Neutrophil (primary cell): Measurements from ENCODE around the gene CEACAM18.

Experiments
- H3K27ac ChIP-seq: fragments of 200-600 bp; sonication (generic); 2 replicates; pipeline ENCODE4 v1.5.1; 2016; ENCODE audit warnings: mild to moderate bottlenecking, moderate library complexity
- H3K27me3 ChIP-seq: fragments of 200-600 bp; sonication (generic); 2 replicates; pipeline ENCODE4 v1.6.0; 2016; ENCODE audit warnings: mild to moderate bottlenecking
- H3K36me3 ChIP-seq: fragments of 200-600 bp; sonication (generic); 2 replicates; pipeline ENCODE4 v1.5.1; 2017
- H3K4me1 ChIP-seq, 2 experiments: fragments of 200-600 bp in 1 of 2; sonication (generic) in 1 of 2; 1 replicate in 1 of 2; 2 replicates in 1 of 2; pipeline versions ENCODE4 v1.5.1 to v1.6.1; 2013 to 2016; ENCODE audit warnings: low read depth in 1 of 2, low read length in 1 of 2, mild to moderate bottlenecking in 1 of 2, moderate library complexity in 1 of 2; ENCODE audit not compliant: control insufficient read depth in 1 of 2, insufficient read depth in 1 of 2
- H3K4me3 ChIP-seq, 2 experiments: fragments of 200-600 bp in 1 of 2; sonication (generic) in 1 of 2; 1 replicate in 1 of 2; 2 replicates in 1 of 2; pipeline ENCODE4 v1.5.1; 2013 to 2016; ENCODE audit warnings: low read depth in 1 of 2, low read length in 1 of 2, mild to moderate bottlenecking in 1 of 2, moderate library complexity in 1 of 2
- H3K9me3 ChIP-seq: fragments of 200-600 bp; sonication (generic); 2 replicates; pipeline ENCODE4 v1.5.1; 2016
- CTCF ChIP-seq: fragments of 200-600 bp; sonication (generic); IDR thresholded peaks from 2 replicates; pipeline ENCODE4 v1.5.1; 2016; ENCODE audit warnings: antibody characterized with exemption

CEACAM18 gene

GRCh38 chr19:51539821-51540366, 61.6 kb downstream of the CEACAM18 start:
- H3K9me3 ChIP-seq = no peaks in the 10 kb centered on the region
- H3K27me3 ChIP-seq = peaks cover 48% of the 10 kb centered on the region
- TF ChIP-seq CTCF = no peak
- no peaks in the 10 kb centered on the region for H3K36me3 ChIP-seq
- H3K27ac ChIP-seq = no peak overlapping the region
- no peaks in the 10 kb centered on the region for H3K4me1 ChIP-seq
- H3K4me3 ChIP-seq = no peak overlapping the region
